ENCODE results near the gene HOXB3.

Gene HOXB3

DNA sequence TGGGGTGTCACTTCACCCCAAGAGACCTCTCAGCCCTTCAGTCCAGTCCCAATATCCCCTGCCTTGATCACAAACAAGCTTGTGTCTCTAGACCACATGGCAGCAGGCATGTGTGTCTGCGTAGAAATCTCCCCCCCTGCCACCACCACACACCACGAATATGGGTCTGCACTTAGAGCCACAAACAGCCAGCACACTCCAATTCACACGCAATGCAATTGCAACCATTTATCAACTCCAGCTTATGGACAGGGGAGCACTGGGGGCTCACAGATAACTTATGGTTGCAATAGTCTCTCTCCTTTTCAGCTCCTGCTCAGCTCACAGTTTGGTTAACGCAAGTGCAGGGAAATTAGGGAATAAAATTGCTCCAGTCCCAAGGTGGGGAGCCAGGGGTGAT, 33.5 kb upstream of the HOXB3 start:
- Histone ChIP-seq H3K36me3 (ENCODE audit: insufficient read depth, low read length) (no peaks in the 10 kb centered on the region), H2AFZ (ENCODE audit: low read length) (no peak overlapping the region), H3K79me2 (ENCODE audit: insufficient read depth, low read length) (no peaks in the 10 kb centered on the region), H4K20me1 (ENCODE audit: insufficient read depth, low read length) (no peaks in the 10 kb centered on the region), H3K27ac (ENCODE audit: low read depth, low read length, poor library complexity, severe bottlenecking) (no peak overlapping the region), H3K4me3 (ENCODE audit: low read depth, low read length, poor library complexity, severe bottlenecking) (no peak overlapping the region), H3K9me3 (ENCODE audit: low read length) (no peaks in the 10 kb centered on the region), H3K4me1 (ENCODE audit: insufficient read depth, low read length, severe bottlenecking) (no peaks in the 10 kb centered on the region), H3F3A (ENCODE audit: insufficient read depth, low read length) (no peaks in the 10 kb centered on the region), H3K4me2 (ENCODE audit: low read length) (no peak overlapping the region), H3K27me3 (ENCODE audit: insufficient read depth, low read length) (peaks cover 4% of the 10 kb centered on the region; the same call in 1 of the 2 replicates), H3K9ac (ENCODE audit: low read length) (no peak overlapping the region), H3K9me2 (ENCODE audit: low read depth, low read length) (no peaks in the 10 kb centered on the region)
- TF ChIP-seq EZH2 (IDR thresholded peaks at IDR 0.05; ENCODE audit: borderline replicate concordance, low read length), result no peak
- TF ChIP-seq, protein P1, sequence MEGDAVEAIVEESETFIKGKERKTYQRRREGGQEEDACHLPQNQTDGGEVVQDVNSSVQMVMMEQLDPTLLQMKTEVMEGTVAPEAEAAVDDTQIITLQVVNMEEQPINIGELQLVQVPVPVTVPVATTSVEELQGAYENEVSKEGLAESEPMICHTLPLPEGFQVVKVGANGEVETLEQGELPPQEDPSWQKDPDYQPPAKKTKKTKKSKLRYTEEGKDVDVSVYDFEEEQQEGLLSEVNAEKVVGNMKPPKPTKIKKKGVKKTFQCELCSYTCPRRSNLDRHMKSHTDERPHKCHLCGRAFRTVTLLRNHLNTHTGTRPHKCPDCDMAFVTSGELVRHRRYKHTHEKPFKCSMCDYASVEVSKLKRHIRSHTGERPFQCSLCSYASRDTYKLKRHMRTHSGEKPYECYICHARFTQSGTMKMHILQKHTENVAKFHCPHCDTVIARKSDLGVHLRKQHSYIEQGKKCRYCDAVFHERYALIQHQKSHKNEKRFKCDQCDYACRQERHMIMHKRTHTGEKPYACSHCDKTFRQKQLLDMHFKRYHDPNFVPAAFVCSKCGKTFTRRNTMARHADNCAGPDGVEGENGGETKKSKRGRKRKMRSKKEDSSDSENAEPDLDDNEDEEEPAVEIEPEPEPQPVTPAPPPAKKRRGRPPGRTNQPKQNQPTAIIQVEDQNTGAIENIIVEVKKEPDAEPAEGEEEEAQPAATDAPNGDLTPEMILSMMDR (IDR thresholded peaks at IDR 0.05; ENCODE audit: low read length), result no peak

DNA sequence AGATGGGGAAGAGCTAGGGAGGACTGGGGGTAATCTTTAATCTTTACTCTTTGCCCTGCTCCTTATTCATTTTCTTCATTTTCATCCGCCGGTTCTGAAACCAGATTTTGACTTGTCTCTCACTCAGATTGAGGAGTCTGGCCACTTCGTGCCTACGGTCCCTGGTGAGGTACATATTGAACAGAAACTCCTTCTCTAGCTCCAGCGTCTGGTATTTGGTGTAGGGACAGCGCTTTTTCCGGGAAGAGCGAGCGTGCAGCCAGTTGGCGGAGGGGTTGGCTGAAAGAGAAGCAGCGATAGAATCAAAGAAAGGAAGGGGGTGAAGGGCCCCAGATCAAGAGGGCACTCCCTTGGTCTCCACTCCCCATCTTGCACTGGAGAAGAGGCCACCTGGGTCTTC, 32.8 kb upstream of the HOXB3 start:
- Histone ChIP-seq H3K9me2 (ENCODE audit: low read depth, low read length) (no peaks in the 10 kb centered on the region), H3K4me1 (ENCODE audit: insufficient read depth, low read length, severe bottlenecking) (no peaks in the 10 kb centered on the region), H3K9ac (ENCODE audit: low read length) (no peak overlapping the region), H3F3A (ENCODE audit: insufficient read depth, low read length) (no peaks in the 10 kb centered on the region), H3K4me3 (ENCODE audit: low read depth, low read length, poor library complexity, severe bottlenecking) (no peak overlapping the region), H3K4me2 (ENCODE audit: low read length) (no peak overlapping the region), H3K27me3 (ENCODE audit: insufficient read depth, low read length) (peaks cover 4% of the 10 kb centered on the region), H4K20me1 (ENCODE audit: insufficient read depth, low read length) (no peaks in the 10 kb centered on the region), H3K36me3 (ENCODE audit: insufficient read depth, low read length) (no peaks in the 10 kb centered on the region), H2AFZ (ENCODE audit: low read length) (no peak overlapping the region), H3K79me2 (ENCODE audit: insufficient read depth, low read length) (no peaks in the 10 kb centered on the region), H3K9me3 (ENCODE audit: low read length) (no peaks in the 10 kb centered on the region), H3K27ac (ENCODE audit: low read depth, low read length, poor library complexity, severe bottlenecking) (no peak overlapping the region)
- no peak for TF ChIP-seq EZH2 (IDR thresholded peaks at IDR 0.05; ENCODE audit: borderline replicate concordance, low read length)
- TF ChIP-seq, protein P1 (IDR thresholded peaks at IDR 0.05; ENCODE audit: low read length), result no peak

DNA sequence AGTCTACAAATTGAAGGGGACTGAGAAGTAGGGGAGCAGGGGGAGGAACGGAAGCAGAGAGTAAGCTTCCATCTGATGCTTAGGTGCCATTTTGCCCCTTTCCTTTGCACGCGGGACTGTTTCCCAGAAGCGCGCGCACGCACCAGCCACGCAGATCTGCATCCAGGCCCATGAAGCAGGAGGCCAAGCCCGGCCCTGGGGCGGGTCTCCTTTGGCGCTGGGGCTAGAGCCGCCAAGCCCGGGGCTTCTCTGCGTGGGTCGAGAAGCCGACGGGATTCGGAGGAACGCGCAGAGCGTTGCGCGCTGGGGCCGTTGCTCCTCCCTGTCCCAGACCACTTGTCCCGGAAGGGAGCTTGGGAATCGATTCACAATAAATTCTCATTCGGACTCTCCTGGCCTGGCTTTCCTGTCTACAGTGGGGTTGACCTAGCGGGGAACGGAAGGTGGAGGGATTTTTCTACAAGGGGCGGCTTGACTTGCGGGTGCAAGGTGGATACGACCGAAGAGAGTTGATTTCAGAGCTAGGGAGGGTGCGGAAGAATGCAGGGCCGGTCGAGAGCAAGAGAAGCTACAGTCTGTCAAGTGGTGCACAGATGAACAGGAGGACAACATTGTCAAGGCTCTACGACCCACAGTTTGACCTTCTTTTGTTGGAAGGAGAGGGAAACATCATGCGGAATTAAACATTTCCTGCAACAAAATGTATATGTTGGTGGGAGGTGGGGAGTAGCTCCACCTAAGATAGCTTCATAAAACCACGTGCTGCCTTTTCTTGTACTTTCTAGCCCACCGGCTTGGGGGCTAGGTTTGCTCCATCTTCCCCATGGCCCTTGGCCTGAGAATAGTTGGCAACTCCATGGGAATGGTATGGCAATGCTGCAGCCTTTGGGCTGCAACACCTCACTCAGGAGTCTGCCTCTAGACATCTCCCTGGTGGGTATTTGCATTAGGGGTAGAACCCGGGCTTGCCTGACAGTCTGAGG, 31.7 kb upstream of the HOXB3 start:
- H3K27me3 ChIP-seq (ENCODE audit: insufficient read depth, low read length), result peaks cover 4% of the 10 kb centered on the region
- H3K27ac ChIP-seq (ENCODE audit: low read depth, low read length, poor library complexity, severe bottlenecking), result no peak overlapping the region
- H3K36me3 ChIP-seq (ENCODE audit: insufficient read depth, low read length), result no peaks in the 10 kb centered on the region
- H3F3A ChIP-seq (ENCODE audit: insufficient read depth, low read length), result no peaks in the 10 kb centered on the region
- no peak for TF ChIP-seq EZH2 (IDR thresholded peaks at IDR 0.05; ENCODE audit: borderline replicate concordance, low read length)
- TF ChIP-seq, protein P1 (IDR thresholded peaks at IDR 0.05; ENCODE audit: low read length), result no peak
- no peaks in the 10 kb centered on the region for H3K4me1 ChIP-seq (ENCODE audit: insufficient read depth, low read length, severe bottlenecking)
- no peak overlapping the region for H3K9ac ChIP-seq (ENCODE audit: low read length)
- H3K79me2 ChIP-seq (ENCODE audit: insufficient read depth, low read length), result no peaks in the 10 kb centered on the region
- no peaks in the 10 kb centered on the region for H3K9me2 ChIP-seq (ENCODE audit: low read depth, low read length)
- H3K4me3 ChIP-seq (ENCODE audit: low read depth, low read length, poor library complexity, severe bottlenecking), result no peak overlapping the region
- H3K9me3 ChIP-seq (ENCODE audit: low read length), result no peaks in the 10 kb centered on the region
- no peaks in the 10 kb centered on the region for H4K20me1 ChIP-seq (ENCODE audit: insufficient read depth, low read length)
- no peak overlapping the region for H2AFZ ChIP-seq (ENCODE audit: low read length)
- no peak overlapping the region for H3K4me2 ChIP-seq (ENCODE audit: low read length)
